H1 (cell line): ENCODE measurements around the gene COL19A1. TPM values are rescaled to one million over a fixed set of nuclear protein-coding genes. Genes with fewer than 3 reads are reported as not detected.

ENCODE experiments used
- CTCF ChIA-PET: fragments of 300-600 bp; sonication (Branson Sonifier 250); formaldehyde crosslinking; loops from one replicate; lab custom pipeline; 2021; ENCODE audit not compliant: partially characterized antibody; lab: Charles Lee
- POLR2A ChIA-PET: fragments of 300-600 bp; sonication (Branson Sonifier 250); formaldehyde crosslinking; loops from one replicate; lab custom pipeline; 2021; ENCODE audit warnings: inconsistent platforms; ENCODE audit not compliant: partially characterized antibody; lab: Charles Lee
- DNase-seq, 2 experiments: peaks; one replicate each; pipeline versions ENCODE4 v3.0.0 to v3.0.0-alpha.2; 2010 to 2022; ENCODE audit warnings: low spot score in 2 of 2, low read depth in 1 of 2, mixed read lengths in 1 of 2
- FAIRE-seq: peaks from 2 replicates; lab custom pipeline; 2011; peaks lifted over from hg19 to GRCh38; lab: Jason Lieb, UNC
- H2AFZ ChIP-seq: 2 replicates; pipeline ENCODE4 v1.8.1; 2012; ENCODE audit warnings: low read length, inconsistent platforms
- H2AK5ac ChIP-seq: 2 replicates; pipeline ENCODE4 v1.6.1; 2013; ENCODE audit warnings: low read depth, low read length
- H2BK120ac ChIP-seq: replicated peaks from 2 replicates; pipeline ENCODE3; 2013; ENCODE audit warnings: low read depth, low read length, inconsistent platforms
- H2BK12ac ChIP-seq: 2 replicates; pipeline ENCODE4 v1.6.1; 2013; ENCODE audit warnings: low read depth, low read length
- H2BK15ac ChIP-seq: 2 replicates; pipeline ENCODE4 v1.6.1; 2013; ENCODE audit warnings: low read length
- H2BK20ac ChIP-seq: 2 replicates; pipeline ENCODE4 v1.6.1; 2013; ENCODE audit warnings: low read length
- H2BK5ac ChIP-seq: 2 replicates; pipeline ENCODE4 v1.6.1; 2013; ENCODE audit warnings: low read depth, low read length
- H3K14ac ChIP-seq: 2 replicates; pipeline ENCODE4 v1.6.1; 2013; ENCODE audit warnings: inconsistent platforms; ENCODE audit not compliant: insufficient read length
- H3K18ac ChIP-seq: 2 replicates; pipeline ENCODE4 v1.6.1; 2013; ENCODE audit warnings: low read length; ENCODE audit errors: extremely low read depth
- H3K23ac ChIP-seq: 2 replicates; pipeline ENCODE4 v1.6.1; 2013; ENCODE audit warnings: inconsistent platforms; ENCODE audit not compliant: insufficient read length
- H3K23me2 ChIP-seq: 2 replicates; pipeline ENCODE4 v1.6.1; 2013; ENCODE audit warnings: low read depth, low read length
- H3K27ac ChIP-seq: 2 replicates; pipeline ENCODE4 v1.6.1; 2011; ENCODE audit warnings: low read depth, low read length, inconsistent platforms
- H3K27me3 ChIP-seq, 4 experiments: replicated peaks in 1 of 4; 1 replicate in 1 of 4; 2 replicates in 3 of 4; pipeline versions ENCODE4 v1.6.1 to v1.8.1; 2011 to 2013; ENCODE audit warnings: low read length in 3 of 4, mild to moderate bottlenecking in 3 of 4, inconsistent platforms in 2 of 4, mixed read lengths in 2 of 4, moderate library complexity in 1 of 4; ENCODE audit not compliant: control insufficient read depth in 3 of 4, insufficient read depth in 3 of 4; ENCODE audit errors: extremely low read depth in 1 of 4
- H3K36me3 ChIP-seq, 4 experiments: 2 replicates each; pipeline versions ENCODE4 v1.6.1 to v1.8.1; 2011 to 2013; ENCODE audit warnings: mild to moderate bottlenecking in 4 of 4, low read length in 3 of 4, moderate library complexity in 2 of 4, control low read depth in 1 of 4, inconsistent platforms in 1 of 4; ENCODE audit not compliant: insufficient read depth in 4 of 4, control insufficient read depth in 2 of 4
- H3K4ac ChIP-seq: replicated peaks from 2 replicates; pipeline ENCODE3; 2013; ENCODE audit warnings: low read length, low read depth, mixed read lengths, inconsistent platforms; ENCODE audit not compliant: insufficient read length
- H3K4me1 ChIP-seq, 4 experiments: replicated peaks in 1 of 4; 1 replicate in 1 of 4; 2 replicates in 3 of 4; pipeline versions ENCODE4 v1.6.1 to v1.8.1; 2011 to 2013; ENCODE audit warnings: low read length in 3 of 4, inconsistent platforms in 2 of 4, mixed read lengths in 1 of 4; ENCODE audit not compliant: insufficient read depth in 4 of 4, control insufficient read depth in 3 of 4
- H3K4me2 ChIP-seq, 2 experiments: 2 replicates each; pipeline versions ENCODE4 v1.6.1 to v1.8.1; 2011 to 2013; ENCODE audit warnings: low read depth in 2 of 2, low read length in 2 of 2, control low read depth in 1 of 2, inconsistent platforms in 1 of 2, mild to moderate bottlenecking in 1 of 2; ENCODE audit not compliant: insufficient read depth in 1 of 2
- H3K4me3 ChIP-seq, 4 experiments: fragments of 200-600, 300-600 bp in 1 of 4; sonication (generic), shearing (Covaris generic), sonication (Bioruptor Twin) in 1 of 4; 2 replicates each; pipeline versions ENCODE4 v1.5.1 to v1.8.1; 2011 to 2016; ENCODE audit warnings: low read length in 4 of 4, low read depth in 3 of 4, control low read depth in 2 of 4, inconsistent platforms in 2 of 4, mild to moderate bottlenecking in 2 of 4, mixed read lengths in 1 of 4, moderate library complexity in 1 of 4; ENCODE audit not compliant: insufficient read depth in 2 of 4; ENCODE audit errors: extremely low read depth in 1 of 4
- H3K56ac ChIP-seq: replicated peaks from 2 replicates; pipeline ENCODE3; 2013; ENCODE audit warnings: low read depth, mild to moderate bottlenecking, mixed read lengths, low read length, inconsistent platforms; ENCODE audit not compliant: insufficient read length
- H3K79me1 ChIP-seq: 2 replicates; pipeline ENCODE4 v1.6.1; 2013; ENCODE audit warnings: low read depth, low read length, control low read depth
- H3K79me2 ChIP-seq, 2 experiments: 2 replicates each; pipeline versions ENCODE4 v1.6.1 to v1.8.1; 2012 to 2013; ENCODE audit warnings: low read length in 2 of 2, mild to moderate bottlenecking in 2 of 2, inconsistent platforms in 1 of 2; ENCODE audit not compliant: insufficient read depth in 2 of 2, control insufficient read depth in 1 of 2
- H3K9ac ChIP-seq, 4 experiments: replicated peaks in 1 of 4; 1 replicate in 1 of 4; 2 replicates in 3 of 4; pipeline versions ENCODE4 v1.6.1 to v1.8.1; 2011 to 2013; ENCODE audit warnings: low read depth in 3 of 4, low read length in 3 of 4, control low read depth in 2 of 4, mild to moderate bottlenecking in 2 of 4, moderate library complexity in 2 of 4, inconsistent platforms in 1 of 4; ENCODE audit errors: extremely low read depth in 1 of 4
- H3K9me3 ChIP-seq, 2 experiments: 2 replicates each; pipeline versions ENCODE4 v1.6.1 to v1.8.1; 2012 to 2013; ENCODE audit warnings: mild to moderate bottlenecking in 2 of 2, moderate library complexity in 2 of 2, control low read depth in 1 of 2, inconsistent platforms in 1 of 2, low read depth in 1 of 2, low read length in 1 of 2, mixed read lengths in 1 of 2; ENCODE audit not compliant: insufficient read depth in 2 of 2
- H4K20me1 ChIP-seq, 2 experiments: replicated peaks in 1 of 2; 2 replicates each; pipeline versions ENCODE3 to v1.8.1; 2011 to 2013; ENCODE audit warnings: inconsistent platforms in 2 of 2, low read length in 2 of 2, mild to moderate bottlenecking in 1 of 2; ENCODE audit not compliant: insufficient read depth in 2 of 2, control insufficient read depth in 1 of 2
- H4K5ac ChIP-seq: 2 replicates; pipeline ENCODE4 v1.6.1; 2013; ENCODE audit warnings: low read length, low read depth, mixed read lengths, inconsistent platforms; ENCODE audit not compliant: insufficient read length
- H4K8ac ChIP-seq: 2 replicates; pipeline ENCODE4 v1.8.0; 2013; ENCODE audit warnings: mild to moderate bottlenecking, moderate library complexity, low read length, inconsistent platforms; ENCODE audit not compliant: insufficient read depth; ENCODE audit errors: extremely low read depth
- H4K91ac ChIP-seq: replicated peaks from 2 replicates; pipeline ENCODE3; 2013; ENCODE audit warnings: low read length, mixed read lengths, inconsistent platforms; ENCODE audit not compliant: insufficient read length
- POLR2A ChIP-seq, 2 experiments: IDR thresholded peaks; 1 replicate in 1 of 2; 2 replicates in 1 of 2; pipeline ENCODE4 v1.6.1; 2011; ENCODE audit warnings: low read depth in 2 of 2, low read length in 2 of 2, mild to moderate bottlenecking in 2 of 2; ENCODE audit errors: control extremely low read depth in 1 of 2
- SAP30 ChIP-seq: fragments of 300-600 bp; sonication (generic); IDR thresholded peaks from 2 replicates; pipeline ENCODE4 v1.7.1; 2012; ENCODE audit warnings: low read length, moderate library complexity, mild to moderate bottlenecking, inconsistent platforms; ENCODE audit not compliant: insufficient read depth, insufficient replicate concordance
- TEAD4 ChIP-seq: IDR thresholded peaks from 2 replicates; pipeline ENCODE4 v1.6.1; 2012; ENCODE audit warnings: low read depth, low read length, inconsistent platforms, mixed read lengths
- WGBS, 2 experiments: shearing (Covaris generic) in 1 of 2; methylation state at CpG; one replicate each; pipeline versions ENCODE4 v1.1.6 to v1.1.7; 2013 to 2015; ENCODE audit warnings: low lambda C conversion rate in 2 of 2, mixed read lengths in 2 of 2, inconsistent platforms in 1 of 2, low coverage in 1 of 2, missing lambda C conversion rate in 1 of 2; ENCODE audit not compliant: insufficient replicate concordance in 2 of 2, insufficient coverage in 1 of 2, insufficient read length in 1 of 2; ENCODE audit errors: extremely low coverage in 1 of 2, missing lambda C conversion rate in 1 of 2; 5-methylcytosine and 5-hydroxymethylcytosine counted together
- polyA plus RNA-seq, 7 experiments: library from polyadenylated mRNA; depleted of rRNA in 3 of 7; stranded (reverse) in 5 of 7; unstranded in 2 of 7; fragments of >200 nt in 5 of 7; fragments of 200-250 nt in 2 of 7; gene quantifications; 1 replicate in 5 of 7; 2 replicates in 1 of 7; 4 replicates in 1 of 7; pipeline versions ENCODE4 v1.2.1 to v1.2.3, GENCODE V29; 2011 to 2013; ENCODE audit warnings: missing spikeins in 2 of 7, mixed read lengths in 2 of 7
- total RNA-seq: library from RNA; stranded (reverse); fragmentation: NEBNext Ultra II Directional; extraction: Animal tissue kit (Norgen Biotek cat#: 25700); gene quantifications from 2 replicates; pipeline ENCODE4 v1.2.1, GENCODE V29; 2021

Gene COL19A1
- total and polyA plus RNA-seq, 2 of the 8 experiments (the other 6 are each of a cell fraction or from before 2014, with no cell fraction given): not detected

- DNase-seq (no peak), FAIRE-seq (no peak)
- H4K91ac ChIP-seq: no peak overlapping the region
- no peaks in the 10 kb centered on the region for H4K20me1 ChIP-seq
- H3K9me3 ChIP-seq: no peaks in the 10 kb centered on the region
- no peak overlapping the region for H4K8ac ChIP-seq
- H3K18ac ChIP-seq: no peak overlapping the region
- H3K27ac ChIP-seq: no peak overlapping the region
- ChIA-PET POLR2A (no interaction called here), CTCF (interaction anchor here (0.6 kb wide), 1 partner anchor 319 kb away, joined by 3 read pairs; no protein-coding TSS in a partner anchor)
- H3K9ac ChIP-seq: no peak overlapping the region
- H3K23me2 ChIP-seq: no peaks in the 10 kb centered on the region
- no peak overlapping the region for H2AK5ac ChIP-seq
- no peak overlapping the region for H4K5ac ChIP-seq
- no peak overlapping the region for H3K56ac ChIP-seq
- no peak overlapping the region for H3K4me2 ChIP-seq
- H3K27me3 ChIP-seq: no peaks in the 10 kb centered on the region
- no peak overlapping the region for H2BK5ac ChIP-seq
- H3K79me2 ChIP-seq: no peaks in the 10 kb centered on the region
- no peak overlapping the region for H3K4ac ChIP-seq
- H3K79me1 ChIP-seq: no peaks in the 10 kb centered on the region
- no peak overlapping the region for H3K4me3 ChIP-seq
- no peak overlapping the region for H2BK20ac ChIP-seq
- 77% methylated on average over 1 of the region's 1 CpG; no CpG with 5 or more reads in 1 of the 2 experiments for WGBS, 2 experiments
- H2BK15ac ChIP-seq: no peak overlapping the region
- no peak overlapping the region for H2BK120ac ChIP-seq
- TF ChIP-seq POLR2A (IDR thresholded peaks at IDR 0.05; ENCODE audit: control extremely low read depth in 1 of 2, low read depth in 2 of 2, low read length in 2 of 2) (no peak), TEAD4 (no peak), SAP30 (no peak)
- H3K36me3 ChIP-seq: no peaks in the 10 kb centered on the region
- H2AFZ ChIP-seq: peak overlapping the region; percentile 77
- H3K14ac ChIP-seq: no peak overlapping the region
- H2BK12ac ChIP-seq: no peak overlapping the region
- no peaks in the 10 kb centered on the region for H3K4me1 ChIP-seq
- H3K23ac ChIP-seq: no peak overlapping the region
Measured at GRCh38 chr6:70160276-70160675, 293.9 kb downstream of the COL19A1 start.
